GM12878 (cell line): ENCODE data around the gene BRINP2. TPM values are rescaled to one million over a fixed set of nuclear protein-coding genes. Genes with fewer than 3 reads are reported as not detected.

Source experiments
- ATAC-seq: fragments of 200-7000 bp; cut with Tn5 transposase; 3 replicates; pipeline ENCODE4 v1.9.1; 2020; ENCODE audit warnings: mild to moderate bottlenecking, moderate library complexity
- BruUV-seq: library from RNA; stranded (reverse); fragments of 400-500 nt; replicated peaks from 2 replicates; lab custom pipeline; 2021; lab: Mats Ljungman, UMichigan
- CTCF ChIA-PET: fragments of 300-600 bp; sonication (Branson Sonifier 250); formaldehyde crosslinking; extraction: SDS; loops from one replicate; lab custom pipeline; 2021; ENCODE audit warnings: inconsistent platforms; lab: Yijun Ruan, JAX
- POLR2A ChIA-PET: fragments of 350-600 bp; formaldehyde crosslinking; extraction: SDS; loops from one replicate; lab custom pipeline; 2021; ENCODE audit warnings: inconsistent platforms; lab: Charles Lee
- RAD21 ChIA-PET: fragments of 300-600 bp; sonication (Branson Sonifier 250); formaldehyde crosslinking; loops from one replicate; lab custom pipeline; 2023; ENCODE audit warnings: antibody characterized with exemption; ENCODE audit not compliant: unreplicated experiment; lab: Charles Lee
- SMC1A ChIA-PET: fragments of 300-600 bp; sonication (Branson Sonifier 250); formaldehyde crosslinking; loops from one replicate; lab custom pipeline; 2023; ENCODE audit not compliant: unreplicated experiment, uncharacterized antibody; lab: Charles Lee
- DNase-seq: peaks from one replicate; pipeline ENCODE4 v3.0.0-alpha.2; 2011; ENCODE audit warnings: low read depth, low spot score
- FAIRE-seq: peaks from 3 replicates; lab custom pipeline; 2011; peaks lifted over from hg19 to GRCh38; lab: Jason Lieb, UNC
- H2AFZ ChIP-seq: 2 replicates; pipeline ENCODE4 v1.6.0; 2011; ENCODE audit warnings: low read depth, low read length, control low read depth; ENCODE audit not compliant: control insufficient read depth
- H3K27ac ChIP-seq: 2 replicates; pipeline ENCODE4 v1.5.1; 2011; ENCODE audit warnings: control low read depth; ENCODE audit not compliant: control insufficient read depth, insufficient read depth
- H3K27me3 ChIP-seq, 2 experiments: replicated peaks in 1 of 2; 2 replicates each; pipeline versions ENCODE4 v1.6.0 to v1.6.1; 2011; ENCODE audit warnings: low read length in 1 of 2; ENCODE audit not compliant: control insufficient read depth in 2 of 2, insufficient read depth in 2 of 2
- H3K36me3 ChIP-seq, 2 experiments: 2 replicates each; pipeline ENCODE4 v1.5.1; 2011; ENCODE audit warnings: low read length in 1 of 2; ENCODE audit not compliant: control insufficient read depth in 2 of 2, insufficient read depth in 2 of 2
- H3K4me1 ChIP-seq: 2 replicates; pipeline ENCODE4 v1.6.1; 2011; ENCODE audit warnings: mild to moderate bottlenecking, low read length, moderate library complexity, mixed read lengths; ENCODE audit not compliant: control insufficient read depth, insufficient read depth
- H3K4me2 ChIP-seq: 2 replicates; pipeline ENCODE4 v1.6.0; 2011; ENCODE audit warnings: control low read depth; ENCODE audit not compliant: control insufficient read depth, insufficient read depth
- H3K4me3 ChIP-seq: fragments of 200-600 bp; sonication (generic); 2 replicates; pipeline ENCODE4 v1.5.1; 2016
- H3K79me2 ChIP-seq: 2 replicates; pipeline ENCODE4 v1.6.0; 2011; ENCODE audit warnings: low read length; ENCODE audit not compliant: control insufficient read depth, insufficient read depth
- H3K9ac ChIP-seq: 2 replicates; pipeline ENCODE4 v1.8.0; 2011; ENCODE audit warnings: low read length, control low read depth, mixed read lengths; ENCODE audit not compliant: control insufficient read depth, insufficient read depth
- H3K9me3 ChIP-seq: replicated peaks from 3 replicates; pipeline ENCODE4 v1.5.1; 2011; ENCODE audit warnings: mild to moderate bottlenecking, low read length; ENCODE audit not compliant: control insufficient read depth, insufficient read depth
- H4K20me1 ChIP-seq: 2 replicates; pipeline ENCODE4 v1.6.0; 2011; ENCODE audit not compliant: control insufficient read depth, insufficient read depth
- EZH2 ChIP-seq: IDR thresholded peaks from 2 replicates; pipeline ENCODE4 v1.6.1; 2012; ENCODE audit warnings: low read depth, mild to moderate bottlenecking, control low read depth, inconsistent platforms, low read length, borderline replicate concordance; ENCODE audit not compliant: control insufficient read depth
- HCFC1 ChIP-seq: fragments of 150-350 bp; IDR thresholded peaks from 2 replicates; pipeline ENCODE4 v1.6.1; 2014; ENCODE audit warnings: low read length
- HDAC2 ChIP-seq: fragments of 200-600 bp; sonication (generic); IDR thresholded peaks from 2 replicates; pipeline ENCODE4 v1.6.1; 2017
- IKZF1 ChIP-seq: fragments of 450-650 bp; conservative IDR thresholded peaks from 2 replicates; pipeline ENCODE4 v1.6.1; 2017; ENCODE audit warnings: antibody characterized with exemption, mild to moderate bottlenecking
- SIX5 ChIP-seq: IDR thresholded peaks from 2 replicates; pipeline ENCODE4 v1.6.1; 2011; ENCODE audit warnings: mild to moderate bottlenecking, low read depth, low read length, moderate library complexity; ENCODE audit not compliant: severe bottlenecking
- SRF ChIP-seq, 2 experiments: IDR thresholded peaks; 2 replicates each; pipeline ENCODE4 v1.6.1; 2011; ENCODE audit warnings: low read depth in 2 of 2, low read length in 2 of 2, mild to moderate bottlenecking in 1 of 2, moderate library complexity in 1 of 2
- WGBS: methylation state at CpG from one replicate; pipeline ENCODE4 v1.1.6; 2016; ENCODE audit warnings: low lambda C conversion rate; ENCODE audit not compliant: insufficient replicate concordance, insufficient coverage; ENCODE audit errors: missing lambda C conversion rate; 5-methylcytosine and 5-hydroxymethylcytosine counted together
- in situ Hi-C: fragments of 300-500 bp; cut with MboI; formaldehyde crosslinking; loops from 9 replicates; pipeline ENCODE4 v1.14.3; 2018; ENCODE audit warnings: mixed read lengths
- intact Hi-C: fragments of 100-400 bp; cut with micrococcal nuclease; formaldehyde crosslinking; loops from one replicate; pipeline ENCODE4 v1.14.2; 2022; ENCODE audit not compliant: unreplicated experiment
- polyA plus RNA-seq, 11 experiments: library from polyadenylated mRNA; depleted of rRNA in 4 of 11; unstranded in 6 of 11; stranded (reverse) in 5 of 11; fragments of >200 nt; fragmentation: Nextera tagmentation in 4 of 11; fragmentation: Illumina TruSeq in 1 of 11; extraction: Ambion mirVana in 4 of 11; extraction: Trizol in 1 of 11; gene quantifications; 1 replicate in 1 of 11; 2 replicates in 10 of 11; pipeline versions ENCODE4 v1.2.1 to v1.2.3, GENCODE V29; 2011 to 2016; ENCODE audit warnings: inconsistent platforms in 2 of 11, missing spikeins in 2 of 11, low read depth in 1 of 11
- total RNA-seq, 4 experiments: library from RNA; depleted of rRNA in 3 of 4; stranded (reverse); fragments of >200 nt in 3 of 4; fragmentation: Illumina TruSeq in 1 of 4; extraction: Trizol in 1 of 4; gene quantifications; 2 replicates each; pipeline versions ENCODE4 v1.2.1 to v1.2.3, GENCODE V29; 2013 to 2021
- TF ChIP-seq, protein P1 (sequence below): fragments of 150-350 bp; IDR thresholded peaks from 2 replicates; pipeline ENCODE4 v1.6.1; 2016; ENCODE audit warnings: low read depth, low read length
- TF ChIP-seq, protein P2 (sequence below): IDR thresholded peaks from 2 replicates; pipeline ENCODE4 v1.6.1; 2012; ENCODE audit warnings: improper control_type of control experiment, low read depth, low read length; ENCODE audit not compliant: insufficient replicate concordance
- TF ChIP-seq, protein P3 (sequence below): IDR thresholded peaks from 2 replicates; pipeline ENCODE4 v1.6.1; 2012; ENCODE audit warnings: low read depth, low read length, improper control_type of control experiment
- TF ChIP-seq, protein P4 (sequence below): IDR thresholded peaks from 2 replicates; pipeline ENCODE4 v1.6.1; 2012; ENCODE audit warnings: low read length, inconsistent platforms

The BRINP2 gene
- total and polyA plus RNA-seq, 10 of the 15 experiments (the other 5 are each of a cell fraction or from before 2014, with no cell fraction given): 0.03 TPM; not detected in 9

DNA sequence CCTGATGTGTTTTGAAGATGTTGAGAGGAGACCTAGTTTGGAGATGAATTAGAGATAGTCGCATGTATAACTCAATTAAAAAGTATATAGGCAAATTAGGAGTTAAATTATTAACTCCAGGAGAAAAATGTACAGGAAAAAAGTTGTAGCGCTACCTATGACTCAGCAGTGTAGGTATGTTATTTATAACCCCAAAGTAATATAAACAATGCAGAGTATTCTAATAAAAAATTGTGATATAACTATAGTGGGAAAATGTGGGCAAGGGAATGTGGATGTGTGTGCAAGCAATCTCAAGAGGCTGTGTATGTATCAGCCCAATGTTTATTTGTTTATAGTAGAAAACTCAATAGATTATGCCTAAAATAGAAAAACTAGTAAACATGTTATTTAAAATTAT, 144.5 kb downstream of the BRINP2 start:
- no peak overlapping the region for H3K9ac ChIP-seq
- H3K79me2 ChIP-seq: no peaks in the 10 kb centered on the region
- ChIA-PET RAD21 (no interaction called here), POLR2A (no interaction called here), SMC1A (interaction anchor here (0.6 kb wide), 1 partner anchor 978 kb away, joined by 3 read pairs; no protein-coding TSS in a partner anchor), CTCF (no interaction called here)
- no peak overlapping the region for H3K27ac ChIP-seq
- H2AFZ ChIP-seq: no peak overlapping the region
- no peaks in the 10 kb centered on the region for H3K36me3 ChIP-seq
- no peak overlapping the region for H3K4me3 ChIP-seq
- H3K9me3 ChIP-seq: no peaks in the 10 kb centered on the region
- H3K4me1 ChIP-seq: no peaks in the 10 kb centered on the region
- in situ Hi-C loops: no loop called here
- no peak for DNase-seq
- TF ChIP-seq SRF (IDR thresholded peaks at IDR 0.05; ENCODE audit: low read depth in 2 of 2, low read length in 2 of 2) (no peak), HCFC1 (no peak), EZH2 (no peak), IKZF1 (no peak), HDAC2 (no peak), SIX5 (no peak)
- TF ChIP-seq, protein P1, sequence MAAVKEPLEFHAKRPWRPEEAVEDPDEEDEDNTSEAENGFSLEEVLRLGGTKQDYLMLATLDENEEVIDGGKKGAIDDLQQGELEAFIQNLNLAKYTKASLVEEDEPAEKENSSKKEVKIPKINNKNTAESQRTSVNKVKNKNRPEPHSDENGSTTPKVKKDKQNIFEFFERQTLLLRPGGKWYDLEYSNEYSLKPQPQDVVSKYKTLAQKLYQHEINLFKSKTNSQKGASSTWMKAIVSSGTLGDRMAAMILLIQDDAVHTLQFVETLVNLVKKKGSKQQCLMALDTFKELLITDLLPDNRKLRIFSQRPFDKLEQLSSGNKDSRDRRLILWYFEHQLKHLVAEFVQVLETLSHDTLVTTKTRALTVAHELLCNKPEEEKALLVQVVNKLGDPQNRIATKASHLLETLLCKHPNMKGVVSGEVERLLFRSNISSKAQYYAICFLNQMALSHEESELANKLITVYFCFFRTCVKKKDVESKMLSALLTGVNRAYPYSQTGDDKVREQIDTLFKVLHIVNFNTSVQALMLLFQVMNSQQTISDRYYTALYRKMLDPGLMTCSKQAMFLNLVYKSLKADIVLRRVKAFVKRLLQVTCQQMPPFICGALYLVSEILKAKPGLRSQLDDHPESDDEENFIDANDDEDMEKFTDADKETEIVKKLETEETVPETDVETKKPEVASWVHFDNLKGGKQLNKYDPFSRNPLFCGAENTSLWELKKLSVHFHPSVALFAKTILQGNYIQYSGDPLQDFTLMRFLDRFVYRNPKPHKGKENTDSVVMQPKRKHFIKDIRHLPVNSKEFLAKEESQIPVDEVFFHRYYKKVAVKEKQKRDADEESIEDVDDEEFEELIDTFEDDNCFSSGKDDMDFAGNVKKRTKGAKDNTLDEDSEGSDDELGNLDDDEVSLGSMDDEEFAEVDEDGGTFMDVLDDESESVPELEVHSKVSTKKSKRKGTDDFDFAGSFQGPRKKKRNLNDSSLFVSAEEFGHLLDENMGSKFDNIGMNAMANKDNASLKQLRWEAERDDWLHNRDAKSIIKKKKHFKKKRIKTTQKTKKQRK: no peak
- TF ChIP-seq, protein P2, sequence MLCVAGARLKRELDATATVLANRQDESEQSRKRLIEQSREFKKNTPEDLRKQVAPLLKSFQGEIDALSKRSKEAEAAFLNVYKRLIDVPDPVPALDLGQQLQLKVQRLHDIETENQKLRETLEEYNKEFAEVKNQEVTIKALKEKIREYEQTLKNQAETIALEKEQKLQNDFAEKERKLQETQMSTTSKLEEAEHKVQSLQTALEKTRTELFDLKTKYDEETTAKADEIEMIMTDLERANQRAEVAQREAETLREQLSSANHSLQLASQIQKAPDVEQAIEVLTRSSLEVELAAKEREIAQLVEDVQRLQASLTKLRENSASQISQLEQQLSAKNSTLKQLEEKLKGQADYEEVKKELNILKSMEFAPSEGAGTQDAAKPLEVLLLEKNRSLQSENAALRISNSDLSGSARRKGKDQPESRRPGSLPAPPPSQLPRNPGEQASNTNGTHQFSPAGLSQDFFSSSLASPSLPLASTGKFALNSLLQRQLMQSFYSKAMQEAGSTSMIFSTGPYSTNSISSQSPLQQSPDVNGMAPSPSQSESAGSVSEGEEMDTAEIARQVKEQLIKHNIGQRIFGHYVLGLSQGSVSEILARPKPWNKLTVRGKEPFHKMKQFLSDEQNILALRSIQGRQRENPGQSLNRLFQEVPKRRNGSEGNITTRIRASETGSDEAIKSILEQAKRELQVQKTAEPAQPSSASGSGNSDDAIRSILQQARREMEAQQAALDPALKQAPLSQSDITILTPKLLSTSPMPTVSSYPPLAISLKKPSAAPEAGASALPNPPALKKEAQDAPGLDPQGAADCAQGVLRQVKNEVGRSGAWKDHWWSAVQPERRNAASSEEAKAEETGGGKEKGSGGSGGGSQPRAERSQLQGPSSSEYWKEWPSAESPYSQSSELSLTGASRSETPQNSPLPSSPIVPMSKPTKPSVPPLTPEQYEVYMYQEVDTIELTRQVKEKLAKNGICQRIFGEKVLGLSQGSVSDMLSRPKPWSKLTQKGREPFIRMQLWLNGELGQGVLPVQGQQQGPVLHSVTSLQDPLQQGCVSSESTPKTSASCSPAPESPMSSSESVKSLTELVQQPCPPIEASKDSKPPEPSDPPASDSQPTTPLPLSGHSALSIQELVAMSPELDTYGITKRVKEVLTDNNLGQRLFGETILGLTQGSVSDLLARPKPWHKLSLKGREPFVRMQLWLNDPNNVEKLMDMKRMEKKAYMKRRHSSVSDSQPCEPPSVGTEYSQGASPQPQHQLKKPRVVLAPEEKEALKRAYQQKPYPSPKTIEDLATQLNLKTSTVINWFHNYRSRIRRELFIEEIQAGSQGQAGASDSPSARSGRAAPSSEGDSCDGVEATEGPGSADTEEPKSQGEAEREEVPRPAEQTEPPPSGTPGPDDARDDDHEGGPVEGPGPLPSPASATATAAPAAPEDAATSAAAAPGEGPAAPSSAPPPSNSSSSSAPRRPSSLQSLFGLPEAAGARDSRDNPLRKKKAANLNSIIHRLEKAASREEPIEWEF: no peak
- TF ChIP-seq, protein P3, sequence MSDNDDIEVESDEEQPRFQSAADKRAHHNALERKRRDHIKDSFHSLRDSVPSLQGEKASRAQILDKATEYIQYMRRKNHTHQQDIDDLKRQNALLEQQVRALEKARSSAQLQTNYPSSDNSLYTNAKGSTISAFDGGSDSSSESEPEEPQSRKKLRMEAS: no peak
- TF ChIP-seq, protein P4, sequence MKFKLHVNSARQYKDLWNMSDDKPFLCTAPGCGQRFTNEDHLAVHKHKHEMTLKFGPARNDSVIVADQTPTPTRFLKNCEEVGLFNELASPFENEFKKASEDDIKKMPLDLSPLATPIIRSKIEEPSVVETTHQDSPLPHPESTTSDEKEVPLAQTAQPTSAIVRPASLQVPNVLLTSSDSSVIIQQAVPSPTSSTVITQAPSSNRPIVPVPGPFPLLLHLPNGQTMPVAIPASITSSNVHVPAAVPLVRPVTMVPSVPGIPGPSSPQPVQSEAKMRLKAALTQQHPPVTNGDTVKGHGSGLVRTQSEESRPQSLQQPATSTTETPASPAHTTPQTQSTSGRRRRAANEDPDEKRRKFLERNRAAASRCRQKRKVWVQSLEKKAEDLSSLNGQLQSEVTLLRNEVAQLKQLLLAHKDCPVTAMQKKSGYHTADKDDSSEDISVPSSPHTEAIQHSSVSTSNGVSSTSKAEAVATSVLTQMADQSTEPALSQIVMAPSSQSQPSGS: no peak
- ATAC-seq: no peak
- no TSS peak for BruUV-seq
- intact Hi-C loops: no loop called here
- H3K4me2 ChIP-seq: no peak overlapping the region
- 47% methylated on average over 2 of the region's 2 CpGs for WGBS
- H3K27me3 ChIP-seq: 0 out of 4 replicates have a peak, but pooled peaks cover 0 to 3% of the 10 kb centered on the region in 2 experiments
- no peak for FAIRE-seq
- H4K20me1 ChIP-seq: no peaks in the 10 kb centered on the region
